Keratinocyte (primary cell): ENCODE results near the gene MARCHF10. TPM values are rescaled to one million over a fixed set of nuclear protein-coding genes. Genes with fewer than 3 reads are reported as not detected.

ENCODE experiments used
- DNase-seq: peaks from one replicate; pipeline ENCODE4 v3.0.0-alpha.2; 2011; ENCODE audit warnings: low read depth, missing footprints, low spot score
- FAIRE-seq: peaks from 2 replicates; lab custom pipeline; 2011; peaks lifted over from hg19 to GRCh38; lab: Jason Lieb, UNC
- H2AFZ ChIP-seq: 2 replicates; pipeline ENCODE4 v1.6.0; 2012; ENCODE audit warnings: low read length, control low read depth, inconsistent platforms; ENCODE audit not compliant: control insufficient read depth
- H3K27ac ChIP-seq: 2 replicates; pipeline ENCODE4 v1.5.1; 2011; ENCODE audit warnings: low read length; ENCODE audit not compliant: control insufficient read depth, insufficient read depth
- H3K27me3 ChIP-seq: 3 replicates; pipeline ENCODE4 v1.6.0; 2011; ENCODE audit warnings: low read length; ENCODE audit not compliant: control insufficient read depth, insufficient read depth; ENCODE audit errors: extremely low read depth
- H3K36me3 ChIP-seq, 2 experiments: 2 replicates in 1 of 2; 3 replicates in 1 of 2; pipeline ENCODE4 v1.5.1; 2011; ENCODE audit warnings: low read length in 2 of 2, mild to moderate bottlenecking in 1 of 2; ENCODE audit not compliant: control insufficient read depth in 2 of 2, insufficient read depth in 2 of 2; ENCODE audit errors: extremely low read depth in 1 of 2
- H3K4me1 ChIP-seq: 3 replicates; pipeline ENCODE4 v1.5.1; 2011; ENCODE audit warnings: low read length; ENCODE audit not compliant: control insufficient read depth, insufficient read depth; ENCODE audit errors: extremely low read depth
- H3K4me2 ChIP-seq: 3 replicates; pipeline ENCODE4 v1.6.0; 2011; ENCODE audit warnings: low read depth, low read length; ENCODE audit not compliant: control insufficient read depth, insufficient read depth; ENCODE audit errors: extremely low read depth
- H3K4me3 ChIP-seq, 3 experiments: fragments of 200-600 bp in 1 of 3; sonication (generic) in 1 of 3; 2 replicates in 2 of 3; 3 replicates in 1 of 3; pipeline ENCODE4 v1.5.1; 2011 to 2016; ENCODE audit warnings: low read length in 3 of 3, mild to moderate bottlenecking in 3 of 3, control low read depth in 2 of 3, inconsistent platforms in 1 of 3, low read depth in 1 of 3, mixed read lengths in 1 of 3, mixed run types in 1 of 3, moderate library complexity in 1 of 3; ENCODE audit not compliant: control insufficient read depth in 2 of 3, insufficient read depth in 2 of 3; ENCODE audit errors: extremely low read depth in 1 of 3
- H3K79me2 ChIP-seq: 2 replicates; pipeline ENCODE4 v1.6.0; 2012; ENCODE audit warnings: low read length; ENCODE audit not compliant: control insufficient read depth, insufficient read depth
- H3K9ac ChIP-seq: 3 replicates; pipeline ENCODE4 v1.6.0; 2011; ENCODE audit warnings: low read length; ENCODE audit not compliant: control insufficient read depth, insufficient read depth; ENCODE audit errors: extremely low read depth
- H3K9me1 ChIP-seq: 3 replicates; pipeline ENCODE4 v1.6.0; 2011; ENCODE audit warnings: low read length; ENCODE audit not compliant: control insufficient read depth, insufficient read depth; ENCODE audit errors: extremely low read depth
- H3K9me3 ChIP-seq: 2 replicates; pipeline ENCODE4 v1.5.1; 2012; ENCODE audit warnings: low read depth, low read length; ENCODE audit not compliant: control insufficient read depth
- H4K20me1 ChIP-seq: 3 replicates; pipeline ENCODE4 v1.6.0; 2011; ENCODE audit warnings: low read length; ENCODE audit not compliant: control insufficient read depth, insufficient read depth; ENCODE audit errors: extremely low read depth
- EZH2 ChIP-seq: IDR thresholded peaks from one replicate; pipeline ENCODE4 v1.6.1; 2012; ENCODE audit warnings: inconsistent platforms, mild to moderate bottlenecking, low read length, moderate library complexity
- dilution Hi-C: fragments of 300-500 bp; cut with MboI; formaldehyde crosslinking; loops from one replicate; pipeline ENCODE4 v1.7.0; 2020; ENCODE audit warnings: low sequenced_read_pairs; ENCODE audit not compliant: extremely low pct_ligation_motif_present
- polyA plus RNA-seq, 5 experiments: library from polyadenylated mRNA; depleted of rRNA in 3 of 5; stranded (reverse) in 3 of 5; stranded (forward) in 1 of 5; unstranded in 1 of 5; fragments of >200 nt; gene quantifications; 1 replicate in 1 of 5; 2 replicates in 3 of 5; 3 replicates in 1 of 5; pipeline versions ENCODE4 v1.2.1 to v1.2.3, GENCODE V29; 2011 to 2012; ENCODE audit warnings: missing spikeins in 2 of 5, low read depth in 1 of 5, low replicate concordance in 1 of 5
- TF ChIP-seq, protein P1 (sequence below), 3 experiments: IDR thresholded peaks in 1 of 3; conservative IDR thresholded peaks in 1 of 3; optimal IDR thresholded peaks in 1 of 3; 2 replicates in 2 of 3; 3 replicates in 1 of 3; pipeline versions ENCODE3 to v1.5.1; 2011; ENCODE audit warnings: low read length in 3 of 3, mild to moderate bottlenecking in 3 of 3, moderate library complexity in 2 of 3, control low read depth in 1 of 3, inconsistent platforms in 1 of 3; ENCODE audit not compliant: insufficient read depth in 2 of 3; ENCODE audit errors: extremely low read depth in 1 of 3

The MARCHF10 gene
- polyA plus RNA-seq, 1 donor (not counting 4 experiments of a cell fraction or from before 2014, with no cell fraction given): not detected

DNA sequence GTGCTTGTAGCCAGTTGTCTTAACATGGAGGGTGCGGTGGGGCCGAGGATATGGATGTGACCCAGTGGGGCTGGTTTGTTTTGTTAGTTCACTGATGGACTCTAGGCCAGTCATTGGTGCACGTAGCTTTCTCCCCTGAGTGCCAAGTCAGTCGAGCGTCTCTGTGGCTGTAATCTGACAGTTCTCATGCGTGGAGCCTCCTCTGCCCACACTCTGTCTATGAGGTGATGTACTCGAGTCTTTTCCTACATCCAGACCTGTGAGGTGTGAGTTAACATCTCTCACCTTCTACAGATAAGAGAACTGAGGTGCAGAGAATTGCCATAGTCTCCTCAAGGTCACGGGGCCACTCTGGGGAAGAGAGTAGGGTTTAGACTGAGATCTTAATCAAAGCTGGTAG, 90.2 kb downstream of the MARCHF10 start:
- no peak for FAIRE-seq
- H3K9ac ChIP-seq: no peak overlapping the region
- dilution Hi-C loops: no loop called here
- no peaks in the 10 kb centered on the region for H3K79me2 ChIP-seq
- no peaks in the 10 kb centered on the region for H3K27me3 ChIP-seq
- no peak overlapping the region for H2AFZ ChIP-seq
- H3K9me1 ChIP-seq: no peaks in the 10 kb centered on the region
- peaks cover 31% of the 10 kb centered on the region for H3K4me1 ChIP-seq
- H3K9me3 ChIP-seq: no peaks in the 10 kb centered on the region
- DNase-seq: no peak
- no peak overlapping the region for H3K4me2 ChIP-seq
- no peaks in the 10 kb centered on the region for H3K36me3 ChIP-seq
- no peaks in the 10 kb centered on the region for H4K20me1 ChIP-seq
- TF ChIP-seq EZH2: no peak
- TF ChIP-seq, protein P1, sequence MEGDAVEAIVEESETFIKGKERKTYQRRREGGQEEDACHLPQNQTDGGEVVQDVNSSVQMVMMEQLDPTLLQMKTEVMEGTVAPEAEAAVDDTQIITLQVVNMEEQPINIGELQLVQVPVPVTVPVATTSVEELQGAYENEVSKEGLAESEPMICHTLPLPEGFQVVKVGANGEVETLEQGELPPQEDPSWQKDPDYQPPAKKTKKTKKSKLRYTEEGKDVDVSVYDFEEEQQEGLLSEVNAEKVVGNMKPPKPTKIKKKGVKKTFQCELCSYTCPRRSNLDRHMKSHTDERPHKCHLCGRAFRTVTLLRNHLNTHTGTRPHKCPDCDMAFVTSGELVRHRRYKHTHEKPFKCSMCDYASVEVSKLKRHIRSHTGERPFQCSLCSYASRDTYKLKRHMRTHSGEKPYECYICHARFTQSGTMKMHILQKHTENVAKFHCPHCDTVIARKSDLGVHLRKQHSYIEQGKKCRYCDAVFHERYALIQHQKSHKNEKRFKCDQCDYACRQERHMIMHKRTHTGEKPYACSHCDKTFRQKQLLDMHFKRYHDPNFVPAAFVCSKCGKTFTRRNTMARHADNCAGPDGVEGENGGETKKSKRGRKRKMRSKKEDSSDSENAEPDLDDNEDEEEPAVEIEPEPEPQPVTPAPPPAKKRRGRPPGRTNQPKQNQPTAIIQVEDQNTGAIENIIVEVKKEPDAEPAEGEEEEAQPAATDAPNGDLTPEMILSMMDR (optimal IDR thresholded peaks at IDR 0.05 in 1 of 3, IDR thresholded peaks at IDR 0.05 in 1 of 3, conservative IDR thresholded peaks at IDR 0.05 in 1 of 3; ENCODE audit: extremely low read depth in 1 of 3, insufficient read depth in 2 of 3, low read length in 3 of 3): no peak
- no peak overlapping the region for H3K27ac ChIP-seq
- H3K4me3 ChIP-seq: no peak overlapping the region

DNA sequence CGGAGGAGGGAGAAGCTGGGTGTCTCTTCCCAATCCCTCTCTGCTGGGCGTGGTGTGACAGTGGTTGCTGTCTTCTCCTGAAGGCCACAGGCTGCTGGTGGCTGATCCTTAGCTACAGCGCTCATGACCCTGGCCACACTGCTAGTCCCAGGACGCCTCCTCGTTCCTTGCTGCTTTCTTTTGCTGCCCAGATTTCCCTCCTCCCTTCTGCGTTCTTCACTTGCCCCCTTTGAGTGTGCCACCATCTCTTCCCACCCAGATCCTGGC, 90.6 kb downstream of the MARCHF10 start:
- DNase-seq (no peak), FAIRE-seq (no peak)
- no peaks in the 10 kb centered on the region for H3K9me1 ChIP-seq
- H2AFZ ChIP-seq: no peak overlapping the region
- no peak overlapping the region for H3K27ac ChIP-seq
- H3K27me3 ChIP-seq: no peaks in the 10 kb centered on the region
- H3K9me3 ChIP-seq: no peaks in the 10 kb centered on the region
- H3K79me2 ChIP-seq: no peaks in the 10 kb centered on the region
- H3K36me3 ChIP-seq: no peaks in the 10 kb centered on the region
- no peak overlapping the region for H3K4me2 ChIP-seq
- H4K20me1 ChIP-seq: no peaks in the 10 kb centered on the region
- H3K9ac ChIP-seq: no peak overlapping the region
- H3K4me1 ChIP-seq: peaks cover 31% of the 10 kb centered on the region
- dilution Hi-C loops: no loop called here
- no peak for TF ChIP-seq EZH2
- TF ChIP-seq, protein P1 (optimal IDR thresholded peaks at IDR 0.05 in 1 of 3, IDR thresholded peaks at IDR 0.05 in 1 of 3, conservative IDR thresholded peaks at IDR 0.05 in 1 of 3; ENCODE audit: extremely low read depth in 1 of 3, insufficient read depth in 2 of 3, low read length in 3 of 3): no peak
- H3K4me3 ChIP-seq: no peak overlapping the region
